PC-3 (cell line): ENCODE results near the gene FLOT1. TPM values are rescaled to one million over a fixed set of nuclear protein-coding genes. Genes with fewer than 3 reads are reported as not detected.
"Not testable (repeated sequence)": the region's sequence is repeated elsewhere in the genome, so short reads cannot be mapped to it uniquely, and the experiment has no call there.

Experiments used
- ATAC-seq: fragments of 200-7000 bp; cut with Tn5 transposase; 2 replicates; pipeline ENCODE4 v1.9.1; 2020; ENCODE audit warnings: mild to moderate bottlenecking, moderate library complexity
- BruUV-seq: library from RNA; stranded (reverse); fragments of 400-500 nt; replicated peaks from 2 replicates; lab custom pipeline; 2021; lab: Mats Ljungman, UMichigan
- CTCF ChIA-PET: fragments of 300-600 bp; sonication (Branson Sonifier 250); formaldehyde crosslinking; loops from one replicate; lab custom pipeline; 2022; ENCODE audit warnings: antibody characterized with exemption; lab: Charles Lee
- POLR2A ChIA-PET: fragments of 300-600 bp; sonication (Branson Sonifier 250); formaldehyde crosslinking; loops from one replicate; lab custom pipeline; 2022; ENCODE audit warnings: antibody characterized with exemption; ENCODE audit not compliant: unreplicated experiment; lab: Charles Lee
- DNase-seq: peaks from one replicate; pipeline ENCODE4 v3.0.0-alpha.2; 2015
- H2AFZ ChIP-seq: fragments of 300-600 bp; sonication (generic); 2 replicates; pipeline ENCODE4 v1.6.0; 2016; ENCODE audit warnings: antibody characterized with exemption, low read length
- H3F3A ChIP-seq: fragments of 300-600 bp; sonication (generic); one replicate; pipeline ENCODE4 v1.6.0; 2017; ENCODE audit warnings: antibody characterized with exemption, low read length, control low read depth, mild to moderate bottlenecking; ENCODE audit not compliant: unreplicated experiment
- H3K27ac ChIP-seq: fragments of 300-600 bp; sonication (generic); 2 replicates; pipeline ENCODE4 v1.5.1; 2016; ENCODE audit warnings: mild to moderate bottlenecking, low read length
- H3K27me3 ChIP-seq: fragments of 300-600 bp; sonication (generic); 2 replicates; pipeline ENCODE4 v1.6.1; 2016; ENCODE audit warnings: low read length, mixed read lengths
- H3K36me3 ChIP-seq: fragments of 300-600 bp; sonication (generic); 2 replicates; pipeline ENCODE4 v1.6.1; 2016; ENCODE audit warnings: low read depth, mixed run types, low read length, mixed read lengths
- H3K4me1 ChIP-seq: fragments of 300-600 bp; sonication (generic); 2 replicates; pipeline ENCODE4 v1.5.1; 2016; ENCODE audit warnings: low read length; ENCODE audit not compliant: insufficient read depth
- H3K4me2 ChIP-seq: fragments of 300-600 bp; sonication (generic); 2 replicates; pipeline ENCODE4 v1.6.0; 2016; ENCODE audit warnings: low read length
- H3K4me3 ChIP-seq: fragments of 300-600 bp; sonication (generic); 2 replicates; pipeline ENCODE4 v1.5.1; 2016; ENCODE audit warnings: mild to moderate bottlenecking, low read length, mixed read lengths
- H3K79me2 ChIP-seq: fragments of 300-600 bp; sonication (generic); 2 replicates; pipeline ENCODE4 v1.6.1; 2017; ENCODE audit warnings: low read length, mixed read lengths
- H3K9ac ChIP-seq: fragments of 300-600 bp; sonication (generic); 2 replicates; pipeline ENCODE4 v1.6.0; 2016; ENCODE audit warnings: mild to moderate bottlenecking, low read length
- H3K9me2 ChIP-seq: fragments of 300-600 bp; sonication (generic); replicated peaks from 2 replicates; pipeline ENCODE4 v1.6.1; 2016; ENCODE audit warnings: mixed run types, low read length, mixed read lengths
- H3K9me3 ChIP-seq: fragments of 300-600 bp; sonication (generic); 2 replicates; pipeline ENCODE4 v1.6.1; 2016; ENCODE audit warnings: low read length, mixed read lengths
- H4K20me1 ChIP-seq: fragments of 300-600 bp; sonication (generic); 2 replicates; pipeline ENCODE4 v1.6.1; 2016; ENCODE audit warnings: low read length, mixed read lengths
- EZH2 ChIP-seq: fragments of 300-600 bp; sonication (generic); IDR thresholded peaks from one replicate; pipeline ENCODE4 v1.6.1; 2017; ENCODE audit warnings: antibody characterized with exemption, mild to moderate bottlenecking, low read length; ENCODE audit not compliant: unreplicated experiment
- EZH2phosphoT487 ChIP-seq: fragments of 300-600 bp; sonication (generic); IDR thresholded peaks from 2 replicates; pipeline ENCODE4 v1.6.1; 2018; ENCODE audit warnings: mild to moderate bottlenecking, antibody characterized with exemption, low read length, borderline replicate concordance
- intact Hi-C: fragments of 100-400 bp; cut with micrococcal nuclease; formaldehyde crosslinking; loops from 2 replicates; pipeline ENCODE4 v1.9.0; 2023
- total RNA-seq: library from RNA; depleted of rRNA; stranded (reverse); fragments of >200 nt; gene quantifications from 2 replicates; pipeline ENCODE4 v1.2.3, GENCODE V29; 2014
- TF ChIP-seq, protein P1 (sequence below): fragments of 300-600 bp; sonication (generic); conservative IDR thresholded peaks from 2 replicates; pipeline ENCODE4 v1.5.1; 2017; ENCODE audit warnings: antibody characterized with exemption, low read depth, mild to moderate bottlenecking, low read length

Gene FLOT1
- total RNA-seq, 1 experiment from 2014 or later: 305 TPM

DNA sequence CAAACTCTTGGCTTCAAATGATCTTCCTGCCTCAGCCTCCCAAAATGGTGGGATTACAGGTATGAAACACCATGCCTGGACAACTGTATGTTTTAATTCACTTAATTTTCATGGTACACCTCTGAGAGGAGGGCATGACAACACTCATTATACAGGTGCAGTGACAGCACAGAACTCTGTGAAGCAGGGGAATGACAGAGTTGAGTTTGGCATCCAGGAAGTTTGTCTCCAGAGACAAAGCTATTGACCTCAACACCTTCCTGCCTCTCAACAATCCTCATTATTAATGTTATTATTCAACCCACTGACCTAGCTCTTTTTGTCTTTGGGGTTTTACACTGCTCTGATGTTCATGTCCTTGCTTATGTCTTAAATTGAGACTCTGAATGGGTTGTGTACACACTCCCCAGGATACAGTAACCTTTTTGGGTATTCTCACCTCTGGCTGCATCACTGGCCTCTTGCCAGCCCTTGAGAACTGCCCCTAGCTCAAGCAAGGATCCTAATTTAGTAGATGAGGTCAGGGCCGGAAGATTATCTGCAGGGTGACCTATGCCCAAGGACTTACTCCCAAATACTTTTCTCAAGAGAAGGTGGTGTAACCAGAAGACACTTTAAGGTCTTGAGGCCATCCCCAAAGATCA is 14.9 kb upstream of the FLOT1 start:
- DNase-seq (no peak), ATAC-seq (no peak)
- no peaks in the 10 kb centered on the region for H3K9me2 ChIP-seq
- ChIA-PET POLR2A (no interaction called here), CTCF (interaction anchor here (0.5 kb wide), 1 partner anchor 285 kb away, joined by 4 read pairs; no protein-coding TSS in a partner anchor)
- no peaks in the 10 kb centered on the region for H3K9me3 ChIP-seq
- TF ChIP-seq, protein P1, sequence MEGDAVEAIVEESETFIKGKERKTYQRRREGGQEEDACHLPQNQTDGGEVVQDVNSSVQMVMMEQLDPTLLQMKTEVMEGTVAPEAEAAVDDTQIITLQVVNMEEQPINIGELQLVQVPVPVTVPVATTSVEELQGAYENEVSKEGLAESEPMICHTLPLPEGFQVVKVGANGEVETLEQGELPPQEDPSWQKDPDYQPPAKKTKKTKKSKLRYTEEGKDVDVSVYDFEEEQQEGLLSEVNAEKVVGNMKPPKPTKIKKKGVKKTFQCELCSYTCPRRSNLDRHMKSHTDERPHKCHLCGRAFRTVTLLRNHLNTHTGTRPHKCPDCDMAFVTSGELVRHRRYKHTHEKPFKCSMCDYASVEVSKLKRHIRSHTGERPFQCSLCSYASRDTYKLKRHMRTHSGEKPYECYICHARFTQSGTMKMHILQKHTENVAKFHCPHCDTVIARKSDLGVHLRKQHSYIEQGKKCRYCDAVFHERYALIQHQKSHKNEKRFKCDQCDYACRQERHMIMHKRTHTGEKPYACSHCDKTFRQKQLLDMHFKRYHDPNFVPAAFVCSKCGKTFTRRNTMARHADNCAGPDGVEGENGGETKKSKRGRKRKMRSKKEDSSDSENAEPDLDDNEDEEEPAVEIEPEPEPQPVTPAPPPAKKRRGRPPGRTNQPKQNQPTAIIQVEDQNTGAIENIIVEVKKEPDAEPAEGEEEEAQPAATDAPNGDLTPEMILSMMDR: no peak
- TF ChIP-seq EZH2phosphoT487 (no peak), EZH2 (no peak)
- H2AFZ ChIP-seq: no peak overlapping the region
- H3K36me3 ChIP-seq: no peaks in the 10 kb centered on the region
- intact Hi-C loops: no loop called here
- no peak overlapping the region for H3K4me3 ChIP-seq
- H4K20me1 ChIP-seq: no peaks in the 10 kb centered on the region
- no peak overlapping the region for H3K27ac ChIP-seq
- H3K4me1 ChIP-seq: peaks cover 39% of the 10 kb centered on the region
- peaks cover 16% of the 10 kb centered on the region for H3F3A ChIP-seq
- H3K27me3 ChIP-seq: no peaks in the 10 kb centered on the region
- 0 out of 2 replicates have a peak, but pooled peaks cover 4% of the 10 kb centered on the region for H3K79me2 ChIP-seq
- H3K9ac ChIP-seq: no peak overlapping the region
- no TSS peak for BruUV-seq
- H3K4me2 ChIP-seq: no peak overlapping the region

DNA sequence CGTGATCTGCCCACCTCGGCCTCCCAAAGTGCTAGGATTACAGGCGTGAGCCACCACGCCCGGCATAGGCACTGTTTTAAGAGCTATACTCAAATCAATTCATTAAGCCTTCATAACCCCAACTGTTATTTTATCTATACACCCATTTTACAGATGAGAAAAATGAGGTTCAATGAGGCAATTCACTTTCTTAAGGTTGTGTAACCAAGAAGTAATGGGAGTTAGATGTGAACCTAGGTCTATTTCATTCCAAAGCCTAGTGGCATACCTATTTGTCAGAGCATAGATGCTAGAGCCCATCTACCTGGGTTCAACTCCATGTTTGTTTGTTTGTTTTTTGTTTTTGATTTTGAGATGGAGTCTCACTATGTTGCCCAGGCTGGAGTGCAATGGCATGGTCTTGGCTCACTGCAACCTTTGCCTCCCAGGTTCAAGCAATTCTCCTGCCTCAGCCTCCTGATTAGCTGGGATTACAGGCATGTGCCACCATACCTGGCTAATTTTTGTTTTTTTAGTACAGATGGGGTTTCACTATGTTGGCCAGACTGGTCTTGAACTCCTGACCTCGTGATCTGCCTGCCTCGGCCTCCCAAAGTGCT is 14.0 kb upstream of the FLOT1 start:
- POLR2A ChIA-PET: not testable (repeated sequence)

DNA sequence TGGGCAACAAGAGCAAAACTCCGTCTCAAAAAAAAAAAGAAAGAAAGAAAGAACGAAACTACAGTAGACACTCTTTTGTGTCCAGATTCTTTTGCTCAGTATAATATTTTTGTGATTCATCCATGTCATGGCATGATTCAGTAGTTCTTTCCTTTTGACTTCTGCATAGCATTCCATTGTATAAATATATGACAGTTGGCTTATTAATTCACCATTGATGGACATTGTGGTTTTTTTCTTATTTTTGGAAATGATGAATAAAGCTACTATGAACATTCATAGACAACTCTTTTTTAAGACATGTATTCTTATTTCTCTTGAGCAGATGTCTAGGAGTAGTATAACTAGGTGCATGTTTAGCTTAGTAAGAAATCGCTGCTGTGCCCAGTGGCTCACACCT is 12.1 kb upstream of the FLOT1 start:
- peak overlapping the region; percentile 27; the same call in 1 of the 2 replicates for H3K4me2 ChIP-seq
- BruUV-seq: no TSS peak
- ChIA-PET CTCF (interaction anchor here (1.0 kb wide), 1 partner anchor 27 kb away, joined by 4 read pairs; no protein-coding TSS in a partner anchor), POLR2A (interaction anchor here (0.5 to 1.1 kb wide), 3 partner anchors 27 to 140 kb away, joined by 6 to 32 read pairs (median 7); no protein-coding TSS in a partner anchor)
- H3F3A ChIP-seq: peaks cover 23% of the 10 kb centered on the region
- H3K9me2 ChIP-seq: no peaks in the 10 kb centered on the region
- intact Hi-C loops: no loop called here
- no peaks in the 10 kb centered on the region for H4K20me1 ChIP-seq
- TF ChIP-seq EZH2 (no peak), EZH2phosphoT487 (no peak)
- TF ChIP-seq, protein P1: no peak
- H3K4me1 ChIP-seq: peaks cover 55% of the 10 kb centered on the region
- ATAC-seq: no peak
- no peaks in the 10 kb centered on the region for H3K9me3 ChIP-seq
- peak overlapping the region; percentile 93 for H3K9ac ChIP-seq
- H3K27ac ChIP-seq: peak overlapping the region; percentile 98
- H3K27me3 ChIP-seq: no peaks in the 10 kb centered on the region
- no peak overlapping the region for H3K4me3 ChIP-seq
- no peaks in the 10 kb centered on the region for H3K36me3 ChIP-seq
- peak; percentile 81 for DNase-seq
- H2AFZ ChIP-seq: no peak overlapping the region
- H3K79me2 ChIP-seq: peaks cover 17% of the 10 kb centered on the region

More for the DNA sequence above, 14.0 kb upstream of the FLOT1 start:
- H3K4me2 ChIP-seq, ATAC-seq, DNase-seq, H3K79me2 ChIP-seq, H3K27me3 ChIP-seq, H3K9me3 ChIP-seq, H3K27ac ChIP-seq, H3K9ac ChIP-seq, H3K4me3 ChIP-seq, CTCF ChIA-PET, intact Hi-C loops, H4K20me1 ChIP-seq, H3K9me2 ChIP-seq, H2AFZ ChIP-seq, H3K36me3 ChIP-seq, BruUV-seq: not testable (repeated sequence)
- Histone ChIP-seq H3K4me1 (peaks cover 39% of the 10 kb centered on the region), H3F3A (peaks cover 21% of the 10 kb centered on the region)
